A549 (cell line): ENCODE results near the gene ZNF469. TPM values are rescaled to one million over a fixed set of nuclear protein-coding genes. Genes with fewer than 3 reads are reported as not detected.

Source experiments
- ATAC-seq, 2 experiments: fragments of 200-7000 bp in 1 of 2; fragments of >200 bp in 1 of 2; cut with Nextera tagmentation in 1 of 2; cut with Tn5 transposase in 1 of 2; 3 replicates each; pipeline versions ENCODE4 v1.8.0 to v1.9.1; 2018 to 2020; ENCODE audit warnings: mild to moderate bottlenecking in 1 of 2, moderate library complexity in 1 of 2
- CTCF ChIA-PET: fragments of 300-600 bp; sonication (Branson Sonifier 250); formaldehyde crosslinking; extraction: SDS; loops from one replicate; lab custom pipeline; 2021; ENCODE audit warnings: antibody characterized with exemption, inconsistent platforms; lab: Yijun Ruan, JAX
- POLR2A ChIA-PET: fragments of 350-600 bp; formaldehyde crosslinking; extraction: SDS; loops from one replicate; lab custom pipeline; 2021; ENCODE audit warnings: antibody characterized with exemption, inconsistent platforms; lab: Yijun Ruan, JAX
- DNase-seq, 2 experiments: peaks; one replicate each; pipeline versions ENCODE4 v3.0.0 to v3.0.0-alpha.2; 2011 to 2016; ENCODE audit warnings: low read depth in 1 of 2, low spot score in 1 of 2
- FAIRE-seq: peaks from 2 replicates; lab custom pipeline; 2011; peaks lifted over from hg19 to GRCh38; lab: Jason Lieb, UNC
- H3K27ac ChIP-seq, 2 experiments: fragments of >200 bp; sonication (Bioruptor Twin); formaldehyde crosslinking; 3 replicates each; pipeline ENCODE4 v1.5.1; 2016 to 2017
- H3K4me1 ChIP-seq: fragments of >200 bp; sonication (Bioruptor Twin); formaldehyde crosslinking; 3 replicates; pipeline ENCODE4 v1.6.1; 2016
- H3K4me2 ChIP-seq: fragments of >200 bp; sonication (Bioruptor Twin); formaldehyde crosslinking; 3 replicates; pipeline ENCODE4 v1.6.1; 2016
- H3K4me3 ChIP-seq: fragments of >200 bp; sonication (Bioruptor Twin); formaldehyde crosslinking; 3 replicates; pipeline ENCODE4 v1.5.1; 2016
- H3K9me3 ChIP-seq: fragments of >200 bp; sonication (Bioruptor Twin); formaldehyde crosslinking; 3 replicates; pipeline ENCODE4 v1.6.1; 2016
- BCL3 ChIP-seq: fragments of >200 bp; sonication (Bioruptor Twin); formaldehyde crosslinking; IDR thresholded peaks from 3 replicates; pipeline ENCODE4 v1.6.1; 2016
- CBX2 ChIP-seq: fragments of 200-600 bp; sonication (generic); IDR thresholded peaks from 2 replicates; pipeline ENCODE4 v1.6.1; 2016; ENCODE audit warnings: low read depth, mild to moderate bottlenecking, borderline replicate concordance
- CEBPB ChIP-seq, 2 experiments: fragments of >200 bp in 1 of 2; sonication (Bioruptor Twin) in 1 of 2; formaldehyde crosslinking in 1 of 2; IDR thresholded peaks; 2 replicates each; pipeline ENCODE4 v1.6.1; 2012 to 2016
- CHD4 ChIP-seq: fragments of 200-600 bp; sonication (generic); IDR thresholded peaks from 2 replicates; pipeline ENCODE4 v1.6.1; 2016; ENCODE audit warnings: antibody characterized with exemption, mild to moderate bottlenecking, borderline replicate concordance
- EHF ChIP-seq: fragments of 250-450 bp; sonication (Bioruptor Pico); IDR thresholded peaks from 2 replicates; pipeline ENCODE4 v1.5.0; 2020; ENCODE audit warnings: mild to moderate bottlenecking
- EP300 ChIP-seq, 2 experiments: fragments of >200 bp; sonication (Bioruptor Twin); formaldehyde crosslinking; IDR thresholded peaks; 2 replicates in 1 of 2; 3 replicates in 1 of 2; pipeline ENCODE4 v1.6.1; 2016 to 2017
- FOXS1 ChIP-seq: fragments of 250-450 bp; sonication (Bioruptor Pico); IDR thresholded peaks from 2 replicates; pipeline ENCODE4 v1.5.0; 2020; ENCODE audit warnings: mild to moderate bottlenecking, moderate library complexity
- HEYL ChIP-seq: fragments of 250-450 bp; sonication (Bioruptor Pico); IDR thresholded peaks from 2 replicates; pipeline ENCODE4 v1.8.0; 2021; ENCODE audit warnings: mild to moderate bottlenecking, moderate library complexity
- HOXA7 ChIP-seq: fragments of 250-450 bp; sonication (Bioruptor Pico); IDR thresholded peaks from 2 replicates; pipeline ENCODE4 v1.5.0; 2020; ENCODE audit warnings: mild to moderate bottlenecking, moderate library complexity
- HOXB13 ChIP-seq: fragments of 250-450 bp; sonication (Bioruptor Pico); IDR thresholded peaks from 2 replicates; pipeline ENCODE4 v1.5.0; 2020; ENCODE audit warnings: low read depth, mild to moderate bottlenecking, moderate library complexity
- HOXB5 ChIP-seq: fragments of 250-450 bp; sonication (Bioruptor Pico); IDR thresholded peaks from 2 replicates; pipeline ENCODE4 v1.5.0; 2020; ENCODE audit warnings: mild to moderate bottlenecking, moderate library complexity
- JUN ChIP-seq, 2 experiments: fragments of >200 bp; sonication (Bioruptor Twin); formaldehyde crosslinking; IDR thresholded peaks; 2 replicates in 1 of 2; 3 replicates in 1 of 2; pipeline ENCODE4 v1.6.1; 2016 to 2017
- KDM5A ChIP-seq: fragments of 200-600 bp; sonication (generic); IDR thresholded peaks from 2 replicates; pipeline ENCODE4 v1.6.1; 2016; ENCODE audit warnings: antibody characterized with exemption, mild to moderate bottlenecking
- MAFK ChIP-seq: fragments of 450-650 bp; IDR thresholded peaks from 2 replicates; pipeline ENCODE4 v1.6.1; 2014; ENCODE audit not compliant: partially characterized antibody
- MYC ChIP-seq: IDR thresholded peaks from 2 replicates; pipeline ENCODE4 v1.6.1; 2012; ENCODE audit warnings: mild to moderate bottlenecking, inconsistent platforms, low read length, improper control_type of control experiment, borderline replicate concordance
- PHF8 ChIP-seq: fragments of 200-600 bp; sonication (generic); IDR thresholded peaks from 2 replicates; pipeline ENCODE4 v1.6.1; 2016; ENCODE audit warnings: low read depth, mild to moderate bottlenecking, antibody characterized with exemption, moderate library complexity, borderline replicate concordance
- POLR2A ChIP-seq: IDR thresholded peaks from 2 replicates; pipeline ENCODE4 v1.6.1; 2012; ENCODE audit warnings: mild to moderate bottlenecking, low read length
- RAD21 ChIP-seq, 2 experiments: fragments of >200 bp in 1 of 2; sonication (Bioruptor Twin) in 1 of 2; formaldehyde crosslinking in 1 of 2; IDR thresholded peaks in 1 of 2; conservative IDR thresholded peaks in 1 of 2; 2 replicates in 1 of 2; 3 replicates in 1 of 2; pipeline ENCODE4 v1.6.1; 2012 to 2018; ENCODE audit warnings: inconsistent platforms in 1 of 2
- RCOR1 ChIP-seq: fragments of 150-350 bp; IDR thresholded peaks from 2 replicates; pipeline ENCODE4 v1.6.1; 2014; ENCODE audit warnings: antibody characterized with exemption, low read length, low read depth
- RFX5 ChIP-seq: fragments of 450-650 bp; IDR thresholded peaks from 2 replicates; pipeline ENCODE4 v1.7.1; 2014; ENCODE audit warnings: antibody characterized with exemption, mild to moderate bottlenecking, moderate library complexity
- RNF2 ChIP-seq: fragments of 200-600 bp; sonication (generic); IDR thresholded peaks from 2 replicates; pipeline ENCODE4 v1.6.1; 2016; ENCODE audit warnings: low read depth, mild to moderate bottlenecking, antibody characterized with exemption, moderate library complexity, borderline replicate concordance
- SMC3 ChIP-seq: fragments of >200 bp; sonication (Bioruptor Twin); formaldehyde crosslinking; IDR thresholded peaks from 3 replicates; pipeline ENCODE4 v1.6.1; 2018; ENCODE audit warnings: inconsistent platforms
- SREBF2 ChIP-seq: fragments of 450-650 bp; IDR thresholded peaks from 2 replicates; pipeline ENCODE4 v1.6.1; 2014; ENCODE audit warnings: mild to moderate bottlenecking, moderate library complexity
- TP53 ChIP-seq: fragments of 250-450 bp; sonication (Bioruptor Pico); IDR thresholded peaks from 2 replicates; pipeline ENCODE4 v1.5.0; 2021; ENCODE audit warnings: mild to moderate bottlenecking, moderate library complexity
- ZC3H11A ChIP-seq: fragments of 450-650 bp; IDR thresholded peaks from 2 replicates; pipeline ENCODE4 v1.6.1; 2014; ENCODE audit warnings: antibody characterized with exemption, mild to moderate bottlenecking
- ZFP36 ChIP-seq: fragments of 450-650 bp; IDR thresholded peaks from 2 replicates; pipeline ENCODE4 v1.6.1; 2014; ENCODE audit warnings: borderline replicate concordance; ENCODE audit not compliant: partially characterized antibody
- ZSCAN20 ChIP-seq: fragments of 250-450 bp; sonication (Bioruptor Pico); IDR thresholded peaks from 2 replicates; pipeline ENCODE4 v1.8.0; 2022; ENCODE audit warnings: mild to moderate bottlenecking, moderate library complexity
- WGBS: methylation state at CpG from one replicate; pipeline ENCODE4 v1.1.6; 2017; ENCODE audit errors: missing lambda C conversion rate; 5-methylcytosine and 5-hydroxymethylcytosine counted together
- polyA plus RNA-seq, 4 experiments: library from polyadenylated mRNA; depleted of rRNA in 3 of 4; stranded (reverse); fragments of >200 nt; fragmentation: RNase III in 1 of 4; extraction: RNeasy Plus Mini Kit Qiagen cat#74134 plus additional on column Dnase treatment in 1 of 4; gene quantifications; 2 replicates in 3 of 4; 3 replicates in 1 of 4; pipeline ENCODE4 v1.2.3, GENCODE V29; 2011 to 2017
- TF ChIP-seq, protein P1 (sequence below): fragments of 450-650 bp; IDR thresholded peaks from 2 replicates; pipeline ENCODE4 v1.6.1; 2014; ENCODE audit warnings: antibody characterized with exemption
- TF ChIP-seq, protein P2 (sequence below): fragments of 250-450 bp; sonication (Bioruptor Pico); IDR thresholded peaks from 2 replicates; pipeline ENCODE4 v1.5.0; 2021; ENCODE audit warnings: mild to moderate bottlenecking, moderate library complexity, borderline replicate concordance
- TF ChIP-seq, protein P3 (sequence below): IDR thresholded peaks from 2 replicates; pipeline ENCODE4 v1.6.1; 2012

Gene ZNF469
- polyA plus RNA-seq, 2 of the 4 experiments (the other 2 are of a cell fraction), result 0.47 to 4.4 TPM

DNA sequence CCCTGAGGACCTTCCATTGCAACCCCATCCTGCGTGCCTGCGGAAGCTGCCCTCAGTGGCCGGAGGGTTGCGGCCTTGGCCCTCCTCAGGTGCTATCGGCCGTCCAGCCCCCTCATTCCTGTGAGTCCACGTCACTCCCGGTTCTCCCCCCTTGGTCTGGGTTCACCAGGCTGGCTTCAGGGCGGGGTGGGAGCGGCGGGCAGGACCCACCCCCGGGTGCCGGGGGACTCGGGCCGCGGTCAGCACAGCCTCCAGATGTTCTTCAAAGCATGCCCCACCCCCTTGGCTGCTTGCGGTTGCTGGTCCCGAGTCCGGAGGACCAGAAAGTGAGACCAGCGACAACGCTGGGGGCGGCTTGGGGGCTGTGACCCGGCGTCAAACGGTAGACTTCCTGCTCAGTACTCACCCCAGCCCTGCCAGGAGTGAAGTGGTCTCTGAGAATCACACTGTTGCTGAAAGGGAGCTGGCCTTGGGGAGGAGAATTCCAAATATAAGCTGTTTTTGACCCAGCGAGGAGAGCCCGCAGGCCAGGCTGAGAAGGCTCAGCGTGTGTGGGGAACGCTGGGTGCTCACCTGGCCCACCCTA lies 4.5 kb downstream of the ZNF469 start:
- peaks cover 58% of the 10 kb centered on the region for H3K4me1 ChIP-seq
- no peak for DNase-seq
- WGBS, result 86% methylated on average over 23 of the region's 29 CpGs
- ATAC-seq, result no peak
- H3K27ac ChIP-seq, result peak overlapping the region; percentile 94 to 98
- ChIA-PET POLR2A (interaction anchor here (0.7 kb wide), 1 partner anchor 8 kb away, joined by 3 read pairs; no protein-coding TSS in a partner anchor), CTCF (interaction anchor here (0.6 to 1.6 kb wide), 3 partner anchors 9 to 282 kb away, joined by 3 to 5 read pairs (median 4); no protein-coding TSS in a partner anchor)
- no peaks in the 10 kb centered on the region for H3K9me3 ChIP-seq
- H3K4me3 ChIP-seq, result no peak overlapping the region
- TF ChIP-seq, protein P1, sequence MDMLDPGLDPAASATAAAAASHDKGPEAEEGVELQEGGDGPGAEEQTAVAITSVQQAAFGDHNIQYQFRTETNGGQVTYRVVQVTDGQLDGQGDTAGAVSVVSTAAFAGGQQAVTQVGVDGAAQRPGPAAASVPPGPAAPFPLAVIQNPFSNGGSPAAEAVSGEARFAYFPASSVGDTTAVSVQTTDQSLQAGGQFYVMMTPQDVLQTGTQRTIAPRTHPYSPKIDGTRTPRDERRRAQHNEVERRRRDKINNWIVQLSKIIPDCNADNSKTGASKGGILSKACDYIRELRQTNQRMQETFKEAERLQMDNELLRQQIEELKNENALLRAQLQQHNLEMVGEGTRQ, result no peak
- no peak for TF ChIP-seq RCOR1
- TF ChIP-seq RFX5, result no peak
- TF ChIP-seq MYC, result no peak
- no peak for TF ChIP-seq SREBF2
- no peak for TF ChIP-seq HOXA7 (CRISPR knock-in tag)
- no peak for TF ChIP-seq HOXB5 (CRISPR knock-in tag)
- TF ChIP-seq BCL3, result no peak
- no peak for TF ChIP-seq MAFK
- TF ChIP-seq, protein P2, sequence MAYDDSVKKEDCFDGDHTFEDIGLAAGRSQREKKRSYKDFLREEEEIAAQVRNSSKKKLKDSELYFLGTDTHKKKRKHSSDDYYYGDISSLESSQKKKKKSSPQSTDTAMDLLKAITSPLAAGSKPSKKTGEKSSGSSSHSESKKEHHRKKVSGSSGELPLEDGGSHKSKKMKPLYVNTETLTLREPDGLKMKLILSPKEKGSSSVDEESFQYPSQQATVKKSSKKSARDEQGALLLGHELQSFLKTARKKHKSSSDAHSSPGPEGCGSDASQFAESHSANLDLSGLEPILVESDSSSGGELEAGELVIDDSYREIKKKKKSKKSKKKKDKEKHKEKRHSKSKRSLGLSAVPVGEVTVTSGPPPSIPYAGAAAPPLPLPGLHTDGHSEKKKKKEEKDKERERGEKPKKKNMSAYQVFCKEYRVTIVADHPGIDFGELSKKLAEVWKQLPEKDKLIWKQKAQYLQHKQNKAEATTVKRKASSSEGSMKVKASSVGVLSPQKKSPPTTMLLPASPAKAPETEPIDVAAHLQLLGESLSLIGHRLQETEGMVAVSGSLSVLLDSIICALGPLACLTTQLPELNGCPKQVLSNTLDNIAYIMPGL (CRISPR knock-in tag), result no peak
- TF ChIP-seq KDM5A, result no peak
- TF ChIP-seq CBX2, result no peak
- TF ChIP-seq EP300 (IDR thresholded peaks at IDR 0.05), result no peak
- no peak for TF ChIP-seq CEBPB (IDR thresholded peaks at IDR 0.05)
- no peak for TF ChIP-seq HEYL (CRISPR knock-in tag)
- TF ChIP-seq RAD21 (conservative IDR thresholded peaks at IDR 0.05 in 1 of 2, IDR thresholded peaks at IDR 0.05 in 1 of 2), result no peak
- TF ChIP-seq ZSCAN20 (CRISPR knock-in tag), result no peak
- FAIRE-seq, result no peak
- H3K4me2 ChIP-seq, result peak overlapping the region; percentile 77

- ChIA-PET CTCF (interaction anchor here (0.6 to 1.6 kb wide), 4 partner anchors 10 to 60 kb away, joined by 3 to 5 read pairs (median 4); no protein-coding TSS in a partner anchor), POLR2A (interaction anchor here (0.7 kb wide), 1 partner anchor 9 kb away, joined by 3 read pairs; no protein-coding TSS in a partner anchor)
- FAIRE-seq, result peak; percentile 28
- ATAC-seq, result peak; percentile 63 to 83
- Histone ChIP-seq H3K27ac (peak overlapping the region; percentile 94 to 98), H3K4me1 (peaks cover 54% of the 10 kb centered on the region), H3K9me3 (no peaks in the 10 kb centered on the region), H3K4me2 (peak overlapping the region; percentile 77), H3K4me3 (0 out of 3 replicates have a peak overlapping the region, but pooled peaks have one; percentile 24)
- 25% methylated on average over 25 of the region's 27 CpGs for WGBS
- peak; percentile 74 to 87 for DNase-seq
- TF ChIP-seq, protein P1, result no peak
- no peak for TF ChIP-seq CHD4
- TF ChIP-seq RNF2, result no peak
- TF ChIP-seq EHF, result peak; percentile 88; the same call in 1 of the 2 replicates
- TF ChIP-seq HOXB5 (CRISPR knock-in tag), result peak; percentile 59; the same call in 1 of the 2 replicates
- TF ChIP-seq, protein P3, sequence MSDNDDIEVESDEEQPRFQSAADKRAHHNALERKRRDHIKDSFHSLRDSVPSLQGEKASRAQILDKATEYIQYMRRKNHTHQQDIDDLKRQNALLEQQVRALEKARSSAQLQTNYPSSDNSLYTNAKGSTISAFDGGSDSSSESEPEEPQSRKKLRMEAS, result peak; percentile 61
- TF ChIP-seq HOXB13 (CRISPR knock-in tag), result peak; percentile 76
- TF ChIP-seq JUN (IDR thresholded peaks at IDR 0.05), result peak in 1 of 2 experiments; percentile 21; a peak in 1 of 5 replicates
- no peak for TF ChIP-seq ZSCAN20 (CRISPR knock-in tag)
- peak; percentile 27; the same call in 1 of the 2 replicates for TF ChIP-seq POLR2A
- TF ChIP-seq RAD21 (conservative IDR thresholded peaks at IDR 0.05 in 1 of 2, IDR thresholded peaks at IDR 0.05 in 1 of 2), result peak; percentile 16 to 33; a peak in 4 of 5 replicates
- TF ChIP-seq TP53 (CRISPR knock-in tag), result no peak
- TF ChIP-seq PHF8, result no peak
- TF ChIP-seq ZC3H11A, result no peak
- peak; percentile 24; the same call in 1 of the 3 replicates for TF ChIP-seq SMC3
- TF ChIP-seq RCOR1, result no peak
- no peak for TF ChIP-seq ZFP36
- 0 out of 2 replicates have a peak, but pooled peaks have one; percentile 50 for TF ChIP-seq FOXS1 (CRISPR knock-in tag)
- TF ChIP-seq SREBF2, result no peak
Measured at GRCh38 chr16:88387941-88388627, 5.3 kb downstream of the ZNF469 start.
